ENCODE measurements around the gene SPATA20.

DNA sequence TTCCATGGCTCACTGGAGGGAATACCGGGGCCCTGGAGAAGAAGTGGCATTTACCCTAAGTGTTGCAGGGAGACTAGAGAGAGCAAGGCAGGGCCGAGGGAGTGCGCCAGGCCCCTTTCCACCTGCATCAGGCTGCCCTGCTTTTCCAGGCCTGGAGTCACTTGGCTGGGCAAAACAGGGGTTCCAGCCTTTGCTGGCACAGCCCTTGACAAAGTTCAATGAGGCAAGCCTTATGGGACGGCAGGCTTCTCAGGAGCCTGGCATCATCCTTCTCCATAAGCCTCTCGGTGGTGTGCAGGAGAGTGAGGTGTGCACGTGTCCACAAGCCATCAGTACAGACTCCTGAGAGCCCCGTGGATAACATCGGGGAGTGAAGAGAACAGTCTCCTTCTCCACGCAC is 40.6 kb downstream of the SPATA20 start:
- TF ChIP-seq NFIC (IDR thresholded peaks at IDR 0.05) (no peak), TEAD4 (IDR thresholded peaks at IDR 0.05) (no peak), YY1 (IDR thresholded peaks at IDR 0.05; ENCODE audit: low read depth) (no peak)
